ENCODE data around the gene ABHD16A.

The ABHD16A gene

DNA sequence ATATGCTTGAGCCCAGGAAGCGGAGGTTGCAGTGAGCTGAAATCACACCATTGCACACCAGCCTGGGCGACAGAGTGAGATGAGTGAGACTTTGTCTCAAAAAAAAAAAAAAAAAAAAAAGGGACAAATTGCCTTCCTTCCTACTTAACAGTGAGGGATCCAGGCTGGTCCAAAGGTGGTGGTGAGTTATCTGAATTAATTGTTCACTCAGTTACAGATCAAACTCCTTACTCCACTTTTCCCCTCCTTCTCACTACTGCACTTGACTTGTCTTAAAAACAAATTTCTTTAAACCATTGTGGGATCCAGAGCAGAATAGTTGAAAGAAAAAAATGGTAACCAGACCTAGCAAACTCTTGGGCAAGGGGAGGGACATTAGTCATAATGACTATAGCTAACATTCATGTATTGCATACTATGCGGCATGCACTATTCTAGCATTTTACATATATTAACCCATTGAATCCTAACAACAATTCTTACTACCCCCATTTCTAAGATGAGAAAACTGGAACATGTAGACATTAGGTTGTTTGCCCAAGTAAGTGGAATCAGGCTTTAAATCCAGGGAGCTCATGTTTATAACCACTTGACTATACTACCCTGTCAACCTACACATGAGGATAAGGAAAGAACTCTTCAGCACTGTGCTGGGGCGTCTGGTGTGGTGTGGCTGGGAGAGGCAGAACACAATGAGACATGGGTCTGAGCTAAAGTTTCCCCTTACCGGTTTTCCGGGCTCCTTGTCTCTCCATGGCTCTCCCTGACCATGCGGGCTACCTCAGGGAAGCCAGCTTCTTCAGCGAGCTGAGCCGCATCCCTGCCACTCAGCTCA lies 39.8 kb downstream of the ABHD16A start:
- no peak for DNase-seq (ENCODE audit: low read depth)
- peak overlapping the region; percentile 95 for H3K4me3 ChIP-seq (ENCODE audit: low read depth, low read length)
- TF ChIP-seq, protein P1, sequence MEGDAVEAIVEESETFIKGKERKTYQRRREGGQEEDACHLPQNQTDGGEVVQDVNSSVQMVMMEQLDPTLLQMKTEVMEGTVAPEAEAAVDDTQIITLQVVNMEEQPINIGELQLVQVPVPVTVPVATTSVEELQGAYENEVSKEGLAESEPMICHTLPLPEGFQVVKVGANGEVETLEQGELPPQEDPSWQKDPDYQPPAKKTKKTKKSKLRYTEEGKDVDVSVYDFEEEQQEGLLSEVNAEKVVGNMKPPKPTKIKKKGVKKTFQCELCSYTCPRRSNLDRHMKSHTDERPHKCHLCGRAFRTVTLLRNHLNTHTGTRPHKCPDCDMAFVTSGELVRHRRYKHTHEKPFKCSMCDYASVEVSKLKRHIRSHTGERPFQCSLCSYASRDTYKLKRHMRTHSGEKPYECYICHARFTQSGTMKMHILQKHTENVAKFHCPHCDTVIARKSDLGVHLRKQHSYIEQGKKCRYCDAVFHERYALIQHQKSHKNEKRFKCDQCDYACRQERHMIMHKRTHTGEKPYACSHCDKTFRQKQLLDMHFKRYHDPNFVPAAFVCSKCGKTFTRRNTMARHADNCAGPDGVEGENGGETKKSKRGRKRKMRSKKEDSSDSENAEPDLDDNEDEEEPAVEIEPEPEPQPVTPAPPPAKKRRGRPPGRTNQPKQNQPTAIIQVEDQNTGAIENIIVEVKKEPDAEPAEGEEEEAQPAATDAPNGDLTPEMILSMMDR (IDR thresholded peaks at IDR 0.05; ENCODE audit: low read depth, low read length, missing control alignments) = no peak
- in situ Hi-C loops (cut with HindIII; ENCODE audit: low sequenced_read_pairs) = no loop called here

DNA sequence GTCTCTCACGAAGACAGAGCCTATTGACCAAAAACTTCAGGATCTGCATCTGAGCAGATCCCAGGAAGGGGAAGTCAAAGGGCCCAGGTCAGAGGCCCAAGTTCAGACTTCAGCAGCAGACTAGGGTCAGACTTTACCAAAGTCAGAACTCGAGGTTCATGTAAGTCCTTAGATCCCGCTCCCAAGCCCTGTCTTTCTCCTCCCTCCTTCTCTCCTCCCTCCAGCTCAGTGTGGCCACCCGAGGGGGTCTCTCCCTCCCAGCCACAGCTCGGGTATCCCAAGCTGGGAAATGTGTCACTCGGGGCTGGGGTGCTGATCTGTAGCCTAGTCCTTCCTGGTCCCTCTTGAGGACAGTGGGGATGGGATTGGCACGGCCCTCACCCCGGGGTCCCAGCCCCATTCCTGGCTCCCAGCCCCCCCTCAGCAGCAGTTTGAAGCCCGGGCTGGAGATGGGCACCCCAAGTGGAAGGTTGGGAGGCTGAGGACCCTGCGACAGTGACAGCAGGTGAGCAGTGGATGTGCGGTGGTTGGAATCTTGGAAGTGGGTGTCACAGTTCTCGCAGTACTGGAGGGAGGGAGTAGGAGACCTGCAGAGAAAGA lies 40.9 kb downstream of the ABHD16A start:
- TF ChIP-seq, protein P1 (IDR thresholded peaks at IDR 0.05; ENCODE audit: low read depth, low read length, missing control alignments) = no peak
- DNase-seq (ENCODE audit: low read depth) = no peak
- in situ Hi-C loops (cut with HindIII; ENCODE audit: low sequenced_read_pairs) = no loop called here
- no peak overlapping the region for H3K4me3 ChIP-seq (ENCODE audit: low read depth, low read length)

DNA sequence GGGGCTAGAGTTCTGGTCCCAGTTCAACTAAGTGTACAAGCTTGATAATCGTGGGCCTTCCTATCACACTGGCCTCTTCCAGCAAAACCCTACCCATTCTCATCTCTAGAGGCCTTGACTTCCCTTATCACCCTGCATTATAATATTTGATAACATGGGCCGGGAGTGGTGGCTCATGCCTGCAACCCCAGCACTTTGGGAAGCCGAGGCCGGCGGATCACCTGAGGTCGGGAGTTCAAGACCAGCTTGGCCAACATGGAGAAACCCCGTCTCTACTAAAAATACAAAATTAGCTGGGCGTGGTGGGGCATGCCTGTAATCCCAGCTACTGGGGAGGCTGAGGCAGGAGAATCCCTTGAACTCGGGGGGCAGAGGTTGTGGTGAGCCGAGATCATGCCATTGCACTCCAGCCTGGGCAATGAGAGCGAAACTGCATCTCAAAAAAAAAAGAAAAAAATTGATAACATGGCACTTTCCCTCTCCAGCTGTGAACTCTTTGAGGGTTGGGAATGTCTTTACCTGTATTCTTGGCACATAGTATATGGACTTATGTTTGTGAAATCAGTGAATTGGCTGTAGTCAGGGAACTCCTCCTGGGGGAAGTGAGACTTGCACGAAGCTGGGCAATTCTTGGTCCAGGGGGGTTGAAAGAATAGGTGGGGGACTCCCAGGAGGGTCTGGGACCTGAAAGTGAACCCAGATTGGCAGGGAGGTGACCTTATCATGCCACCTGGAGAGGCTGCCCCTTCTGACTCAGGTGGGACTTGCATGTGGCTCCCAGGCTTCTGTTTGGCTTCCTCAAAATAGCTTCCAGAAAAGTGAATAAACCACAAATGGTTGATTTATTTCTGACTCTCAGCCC lies 41.6 kb downstream of the ABHD16A start:
- no peak for DNase-seq (ENCODE audit: low read depth)
- TF ChIP-seq, protein P1 (IDR thresholded peaks at IDR 0.05; ENCODE audit: low read depth, low read length, missing control alignments) = no peak
- in situ Hi-C loops (cut with HindIII; ENCODE audit: low sequenced_read_pairs) = no loop called here
- peak overlapping the region; percentile 87 for H3K4me3 ChIP-seq (ENCODE audit: low read depth, low read length)

DNA sequence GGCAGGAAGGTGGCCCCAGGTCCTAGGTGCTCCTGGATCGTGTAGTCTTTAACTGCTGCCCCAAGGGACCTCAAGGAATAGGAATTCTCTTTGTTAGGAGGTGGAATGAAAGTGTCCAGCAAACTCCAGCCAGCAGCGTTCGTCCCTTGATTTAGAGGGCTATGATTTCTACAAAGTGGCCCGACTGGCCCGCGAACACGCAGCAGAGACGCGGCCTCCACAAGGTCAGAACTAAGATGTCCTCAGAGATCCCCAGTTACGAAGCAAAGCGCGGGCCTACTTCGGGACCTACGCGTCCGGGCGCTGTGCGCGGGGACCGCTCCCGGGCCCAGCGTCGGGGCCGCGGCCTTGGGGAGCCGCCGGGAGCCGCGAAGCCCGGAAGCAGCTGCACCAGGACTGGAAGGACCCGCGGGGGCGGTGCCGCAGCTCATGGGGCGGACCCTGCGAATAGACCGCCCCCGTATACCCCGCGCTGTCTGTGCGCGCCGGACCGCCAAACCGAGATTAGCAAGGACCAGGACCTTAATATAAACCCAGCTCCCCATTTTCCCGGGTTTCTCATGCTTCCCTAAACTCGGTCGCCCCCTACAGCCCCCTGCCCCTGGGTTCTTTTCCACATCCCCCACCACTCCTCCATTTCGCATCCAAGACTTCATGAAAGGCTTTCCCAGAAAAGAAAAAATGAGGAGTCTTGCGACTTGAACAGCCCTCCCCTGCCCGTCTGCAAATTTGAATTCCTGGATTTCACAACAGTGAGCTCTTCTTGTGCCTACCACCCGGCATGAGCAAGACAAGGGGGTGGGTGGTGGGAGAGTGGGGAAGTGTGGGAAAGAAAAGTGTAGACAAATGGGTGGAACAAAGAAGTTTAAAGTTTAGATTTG lies 42.5 kb downstream of the ABHD16A start, which contains the start of gene C6orf47:
TSS of gene C6orf47 (minus strand) at position 398 of the 881 bp plus-strand sequence. CDS start 831 bp downstream, outside the sequence.
- TF ChIP-seq, protein P1 (IDR thresholded peaks at IDR 0.05; ENCODE audit: low read depth, low read length, missing control alignments) = no peak
- in situ Hi-C loops (cut with HindIII; ENCODE audit: low sequenced_read_pairs) = no loop called here
- DNase-seq (ENCODE audit: low read depth) = peak; percentile 27
- H3K4me3 ChIP-seq (ENCODE audit: low read depth, low read length) = peak within 1 kb of the TSS; percentile 87

DNA sequence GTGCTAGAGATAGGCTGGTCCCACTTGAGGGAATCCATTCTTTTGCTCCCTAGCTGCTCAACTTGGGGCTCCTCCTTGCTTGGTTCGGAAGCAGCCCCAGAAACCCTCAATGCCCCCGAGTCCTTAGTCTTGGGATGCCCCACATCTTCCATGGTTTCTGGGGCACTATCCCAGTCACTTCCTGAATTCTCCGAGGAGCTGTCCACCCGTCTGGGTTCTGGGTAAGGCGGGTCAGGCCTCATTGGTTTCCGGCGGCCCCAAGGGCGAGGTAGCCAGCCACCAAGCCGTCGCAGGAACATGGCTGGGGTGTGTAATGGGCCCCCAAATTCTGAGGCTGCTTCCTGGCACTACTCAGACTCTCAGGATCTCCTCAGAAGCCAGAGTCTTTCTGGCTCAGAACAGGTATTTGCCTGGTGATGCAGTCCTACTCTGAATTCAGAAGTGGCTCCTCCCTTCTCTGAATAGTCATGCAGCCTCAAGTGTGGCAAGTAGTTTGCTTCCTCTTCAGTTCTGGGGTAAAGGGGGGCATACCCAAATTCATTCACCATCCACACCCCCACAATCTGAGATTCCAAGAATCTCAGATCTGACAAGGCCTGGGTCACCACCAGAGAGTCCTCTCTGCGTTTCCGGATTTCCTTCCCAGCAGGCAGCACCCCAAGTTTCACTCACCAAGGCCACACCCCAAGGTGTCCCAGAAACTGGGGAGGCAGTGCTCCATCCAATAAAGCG lies 43.3 kb downstream of the ABHD16A start:
- H3K4me3 ChIP-seq (ENCODE audit: low read depth, low read length) = peak overlapping the region; percentile 87
- in situ Hi-C loops (cut with HindIII; ENCODE audit: low sequenced_read_pairs) = no loop called here
- no peak for DNase-seq (ENCODE audit: low read depth)
- TF ChIP-seq, protein P1 (IDR thresholded peaks at IDR 0.05; ENCODE audit: low read depth, low read length, missing control alignments) = no peak

All from astrocyte of the cerebellum (primary cell).